Peyer's patch (tissue), 4 donors: ENCODE results near the gene SYNE1.

ENCODE experiments used
- CTCF ChIP-seq, 6 experiments: fragments of 450-650 bp in 4 of 6; fragments of 200-600 bp in 2 of 6; sonication (generic) in 1 of 6; IDR thresholded peaks; one replicate each; pipeline ENCODE4 v1.5.1; 2017 to 2019; ENCODE audit warnings: antibody characterized with exemption in 6 of 6, mild to moderate bottlenecking in 3 of 6, moderate library complexity in 1 of 6
- POLR2A ChIP-seq, 2 donors: fragments of 450-650 bp; IDR thresholded peaks; one replicate each; pipeline ENCODE4 v1.5.1; 2017; ENCODE audit warnings: antibody characterized with exemption in 2 of 2, mild to moderate bottlenecking in 2 of 2, moderate library complexity in 2 of 2

- TF ChIP-seq CTCF (IDR thresholded peaks at IDR 0.05) (no peak), POLR2A (IDR thresholded peaks at IDR 0.05) (no peak)
Measured at GRCh38 chr6:152094992-152095592, 542.1 kb downstream of the SYNE1 start.
